ES-I3 (cell line): ENCODE results near the gene MACROD2.

Experiments used
- H3K36me3 ChIP-seq: 2 replicates; pipeline ENCODE4 v1.6.1; 2013; ENCODE audit warnings: mild to moderate bottlenecking, low read length, control low read depth, moderate library complexity; ENCODE audit not compliant: insufficient read depth
- H3K4me1 ChIP-seq: 2 replicates; pipeline ENCODE4 v1.6.1; 2013; ENCODE audit warnings: mild to moderate bottlenecking, control low read depth, low read length; ENCODE audit not compliant: insufficient read depth
- H3K9ac ChIP-seq: 2 replicates; pipeline ENCODE4 v1.6.1; 2013; ENCODE audit warnings: low read depth, mild to moderate bottlenecking, low read length, moderate library complexity
- H3K9me3 ChIP-seq: 2 replicates; pipeline ENCODE4 v1.6.1; 2013; ENCODE audit warnings: mild to moderate bottlenecking, low read length, moderate library complexity; ENCODE audit not compliant: control insufficient read depth, insufficient read depth

MACROD2 gene

GRCh38 chr20:14375416-14375985 lies 380.2 kb downstream of the MACROD2 start:
- no peak overlapping the region for H3K9ac ChIP-seq
- no peaks in the 10 kb centered on the region for H3K9me3 ChIP-seq
- peaks cover 7% of the 10 kb centered on the region for H3K4me1 ChIP-seq
- no peaks in the 10 kb centered on the region for H3K36me3 ChIP-seq

DNA sequence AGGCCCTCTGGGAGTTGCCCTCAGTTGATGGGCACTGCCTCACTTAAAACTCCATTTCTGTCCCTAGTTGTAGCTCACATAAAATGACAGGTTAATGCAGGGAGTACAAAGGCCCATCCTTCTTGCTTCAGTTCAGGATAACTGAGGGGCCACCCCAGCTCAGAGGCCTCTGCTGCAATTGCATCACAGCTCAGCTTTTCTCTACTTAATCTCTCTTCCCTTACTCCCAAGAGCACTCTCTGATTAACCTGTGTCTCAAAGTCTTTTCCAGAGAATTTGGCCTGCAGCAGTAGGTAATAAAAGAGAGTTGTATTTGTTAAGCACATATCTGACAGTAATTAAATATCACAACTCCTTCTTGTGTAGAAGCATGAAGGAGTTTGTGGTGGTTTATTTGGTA lies 383.0 kb downstream of the MACROD2 start:
- Histone ChIP-seq H3K9me3 (no peaks in the 10 kb centered on the region), H3K9ac (no peak overlapping the region), H3K4me1 (peaks cover 7% of the 10 kb centered on the region), H3K36me3 (no peaks in the 10 kb centered on the region)

GRCh38 chr20:14383335-14383734 lies 388.0 kb downstream of the MACROD2 start:
- Histone ChIP-seq H3K36me3 (no peaks in the 10 kb centered on the region), H3K4me1 (no peaks in the 10 kb centered on the region)

GRCh38 chr20:14384416-14385175 lies 389.3 kb downstream of the MACROD2 start:
- Histone ChIP-seq H3K36me3 (no peaks in the 10 kb centered on the region), H3K9ac (no peak overlapping the region), H3K9me3 (no peaks in the 10 kb centered on the region), H3K4me1 (no peaks in the 10 kb centered on the region)

More at GRCh38 chr20:14383335-14383734, 388.0 kb downstream of the MACROD2 start:
- no peak overlapping the region for H3K9ac ChIP-seq
- no peaks in the 10 kb centered on the region for H3K9me3 ChIP-seq

DNA sequence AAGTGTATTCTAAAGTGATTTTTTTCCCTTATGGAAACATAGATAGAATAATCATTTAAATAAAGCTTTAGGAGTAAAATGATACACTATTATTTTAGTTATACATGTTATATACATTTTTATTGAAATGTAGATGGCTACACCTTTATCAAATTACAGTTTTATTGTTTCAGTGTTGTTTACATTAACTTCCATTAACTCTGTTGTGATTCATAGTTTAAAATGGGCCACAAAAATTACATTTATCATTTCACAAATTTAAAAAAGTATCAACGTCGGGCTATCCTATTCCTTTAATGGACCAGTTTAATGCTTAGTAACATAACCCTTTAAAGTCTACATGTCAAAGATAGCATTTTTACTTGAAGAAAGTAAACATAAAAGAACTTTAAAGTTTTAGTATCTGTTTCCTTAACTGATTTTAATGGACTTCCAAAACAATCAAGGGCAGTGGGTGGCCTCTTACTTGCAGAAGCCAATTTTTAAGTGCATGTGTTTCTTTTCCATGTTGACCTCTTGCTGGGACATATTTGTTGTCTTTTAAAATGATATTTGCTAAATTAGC lies 389.9 kb downstream of the MACROD2 start:
- no peaks in the 10 kb centered on the region for H3K9me3 ChIP-seq
- no peaks in the 10 kb centered on the region for H3K4me1 ChIP-seq
- H3K9ac ChIP-seq = no peak overlapping the region
- H3K36me3 ChIP-seq = no peaks in the 10 kb centered on the region

GRCh38 chr20:14386726-14387125 lies 391.4 kb downstream of the MACROD2 start:
- Histone ChIP-seq H3K9ac (no peak overlapping the region), H3K4me1 (no peaks in the 10 kb centered on the region), H3K9me3 (no peaks in the 10 kb centered on the region), H3K36me3 (no peaks in the 10 kb centered on the region)

GRCh38 chr20:14401479-14402138 lies 406.3 kb downstream of the MACROD2 start:
- Histone ChIP-seq H3K9ac (no peak overlapping the region), H3K4me1 (peaks cover 6% of the 10 kb centered on the region; the same call in 1 of the 2 replicates), H3K9me3 (no peaks in the 10 kb centered on the region), H3K36me3 (no peaks in the 10 kb centered on the region)

DNA sequence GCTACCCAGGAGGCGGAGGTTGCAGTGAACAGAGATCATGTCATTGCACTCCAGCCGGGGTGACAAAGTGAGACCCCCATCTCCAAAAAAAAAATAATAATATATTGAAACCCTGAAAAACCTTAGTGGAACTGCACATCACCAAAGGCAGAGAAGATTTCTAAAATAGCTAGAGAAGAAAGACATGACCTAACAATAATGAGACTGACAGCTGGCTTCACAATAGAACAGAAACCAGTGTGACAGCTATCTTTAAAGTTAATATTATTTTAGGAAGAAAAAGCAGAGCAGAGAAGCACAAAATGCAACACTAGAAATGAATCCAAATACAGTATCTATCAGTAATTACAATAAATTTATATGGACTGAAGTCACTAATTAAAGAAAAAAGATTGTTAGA lies 409.2 kb downstream of the MACROD2 start:
- no peaks in the 10 kb centered on the region for H3K9me3 ChIP-seq
- no peak overlapping the region for H3K9ac ChIP-seq
- peaks cover 12% of the 10 kb centered on the region; the same call in 1 of the 2 replicates for H3K4me1 ChIP-seq

DNA sequence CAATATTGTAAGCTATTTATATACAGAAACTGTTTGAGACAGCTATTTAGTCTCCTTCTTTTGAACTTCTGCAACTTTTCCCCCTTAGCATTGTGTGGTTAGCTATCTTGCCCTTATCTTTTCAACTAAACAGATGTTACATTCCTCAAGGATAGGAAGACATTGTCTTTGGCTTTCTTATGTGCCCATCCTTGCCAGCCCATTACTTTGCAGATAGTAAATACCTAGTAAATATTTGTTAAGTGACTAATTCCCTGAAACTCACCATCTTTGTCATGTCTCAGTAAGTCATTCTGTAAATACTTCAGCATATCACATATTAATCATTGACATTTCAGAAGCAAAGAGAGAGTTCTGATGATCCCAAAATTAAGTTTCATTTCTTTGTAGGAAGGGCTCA lies 411.2 kb downstream of the MACROD2 start:
- no peak overlapping the region for H3K9ac ChIP-seq
- peaks cover 12% of the 10 kb centered on the region; the same call in 1 of the 2 replicates for H3K4me1 ChIP-seq
- H3K9me3 ChIP-seq = no peaks in the 10 kb centered on the region
- H3K36me3 ChIP-seq = no peaks in the 10 kb centered on the region

More for the DNA sequence above, 409.2 kb downstream of the MACROD2 start:
- H3K36me3 ChIP-seq = no peaks in the 10 kb centered on the region

GRCh38 chr20:14407336-14407735 lies 412.0 kb downstream of the MACROD2 start:
- no peak overlapping the region for H3K9ac ChIP-seq
- peaks cover 12% of the 10 kb centered on the region; the same call in 1 of the 2 replicates for H3K4me1 ChIP-seq
- no peaks in the 10 kb centered on the region for H3K36me3 ChIP-seq
- H3K9me3 ChIP-seq = no peaks in the 10 kb centered on the region

DNA sequence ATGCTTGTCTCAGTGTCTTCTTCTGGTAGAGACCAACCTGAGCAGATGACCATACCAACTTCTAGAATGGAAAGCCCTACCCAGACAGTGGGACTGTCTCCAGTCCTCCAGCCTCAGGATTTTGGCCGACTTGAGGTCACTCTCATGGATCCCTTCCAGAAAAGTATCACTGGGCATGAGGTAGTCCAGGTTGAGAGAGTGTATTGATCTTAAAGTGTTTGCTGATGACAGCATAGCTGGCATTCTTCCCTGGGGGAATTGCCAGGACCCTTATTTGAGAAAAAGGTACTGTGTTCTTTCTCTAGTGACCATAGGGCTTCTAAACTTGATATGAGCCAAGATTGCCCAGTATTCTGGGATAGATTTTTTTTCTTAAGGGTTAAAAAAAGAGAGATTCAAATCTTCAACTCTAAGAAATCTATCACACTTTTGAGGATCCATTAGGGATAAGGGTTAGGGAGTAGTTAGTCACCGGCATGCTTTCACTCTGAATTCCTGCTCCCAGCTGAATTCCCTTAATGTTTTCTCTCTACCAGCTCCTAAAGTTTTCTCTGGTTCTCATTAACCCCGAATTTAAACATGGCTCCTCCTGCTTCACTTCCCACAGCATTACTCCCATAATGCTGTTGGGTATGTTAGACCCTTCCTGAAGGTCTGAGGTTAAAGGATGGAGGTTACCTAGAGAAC lies 415.7 kb downstream of the MACROD2 start:
- Histone ChIP-seq H3K9ac (no peak overlapping the region), H3K36me3 (no peaks in the 10 kb centered on the region), H3K9me3 (no peaks in the 10 kb centered on the region), H3K4me1 (peaks cover 17% of the 10 kb centered on the region; the same call in 1 of the 2 replicates)

- H3K9me3 ChIP-seq = no peaks in the 10 kb centered on the region
- peaks cover 8% of the 10 kb centered on the region; the same call in 1 of the 2 replicates for H3K4me1 ChIP-seq
- no peaks in the 10 kb centered on the region for H3K36me3 ChIP-seq
- no peak overlapping the region for H3K9ac ChIP-seq
These were observed 416.9 kb downstream of the MACROD2 start for GRCh38 chr20:14412065-14412681.

DNA sequence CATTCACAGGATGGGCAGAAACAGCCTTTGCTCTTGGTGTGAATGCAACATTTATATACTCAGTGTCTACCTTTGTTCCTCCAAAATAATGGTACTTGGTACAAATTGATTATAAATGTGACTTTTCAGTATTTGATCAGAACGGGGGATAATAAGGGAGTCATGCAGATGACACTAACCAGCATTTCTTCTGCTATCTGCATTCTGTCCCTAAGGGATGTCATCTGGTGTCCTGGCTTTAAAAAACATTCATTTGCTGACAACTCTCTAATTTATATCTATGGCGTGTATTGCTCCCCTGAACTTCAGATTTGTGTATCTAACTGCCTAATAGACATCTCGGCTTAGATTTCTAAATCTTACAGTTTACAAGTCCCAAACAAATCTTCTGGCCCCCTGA lies 418.5 kb downstream of the MACROD2 start:
- peaks cover 11% of the 10 kb centered on the region; the same call in 1 of the 2 replicates for H3K4me1 ChIP-seq
- H3K9me3 ChIP-seq = no peaks in the 10 kb centered on the region
- no peak overlapping the region for H3K9ac ChIP-seq
- H3K36me3 ChIP-seq = no peaks in the 10 kb centered on the region

- no peaks in the 10 kb centered on the region for H3K9me3 ChIP-seq
- H3K36me3 ChIP-seq = no peaks in the 10 kb centered on the region
- H3K4me1 ChIP-seq = peaks cover 11% of the 10 kb centered on the region; the same call in 1 of the 2 replicates
- no peak overlapping the region for H3K9ac ChIP-seq
These were observed 419.2 kb downstream of the MACROD2 start for GRCh38 chr20:14414560-14414959.
